GM19452 (cell line): ENCODE results near the gene CCDC148.
A peak's percentile ranks its signal among the peaks of the same experiment; 100 is the strongest.
"Not testable (repeated sequence)": the region's sequence is repeated elsewhere in the genome, so short reads cannot be mapped to it uniquely, and the experiment has no call there.

Experiments used
- ATAC-seq: cut with Tn5 transposase; IDR thresholded peaks from one replicate; pipeline ENCODE4 v1.9.1; 2021; ENCODE audit not compliant: unreplicated experiment

Gene CCDC148

GRCh38 chr2:158484892-158485556 lies 28.5 kb upstream of the CCDC148 start:
- ATAC-seq = no peak

- ATAC-seq = no peak
Measured at GRCh38 chr2:158482594-158482993, 26.0 kb upstream of the CCDC148 start.

- no peak for ATAC-seq
Measured at GRCh38 chr2:158481116-158481515, 24.6 kb upstream of the CCDC148 start.

- ATAC-seq = no peak
Measured at GRCh38 chr2:158478816-158479215, 22.3 kb upstream of the CCDC148 start.

- ATAC-seq = no peak
Measured at GRCh38 chr2:158478237-158478636, 21.7 kb upstream of the CCDC148 start.

GRCh38 chr2:158477202-158477601 lies 20.6 kb upstream of the CCDC148 start:
- ATAC-seq = no peak

GRCh38 chr2:158474526-158475011 lies 18.0 kb upstream of the CCDC148 start:
- ATAC-seq = not testable (repeated sequence)

- no peak for ATAC-seq
Measured at GRCh38 chr2:158473719-158474392, 17.3 kb upstream of the CCDC148 start.

GRCh38 chr2:158473300-158473699 lies 16.7 kb upstream of the CCDC148 start:
- not testable (repeated sequence) for ATAC-seq

GRCh38 chr2:158472829-158473228 lies 16.3 kb upstream of the CCDC148 start:
- not testable (repeated sequence) for ATAC-seq

GRCh38 chr2:158467248-158467647 lies 10.7 kb upstream of the CCDC148 start:
- ATAC-seq = no peak

- ATAC-seq = peak; percentile 61
Measured at GRCh38 chr2:158464426-158465281, 8.1 kb upstream of the CCDC148 start.

- no peak for ATAC-seq
Measured at GRCh38 chr2:158463496-158464095, 7.0 kb upstream of the CCDC148 start.

GRCh38 chr2:158460632-158461297 lies 4.2 kb upstream of the CCDC148 start:
- no peak for ATAC-seq

- no peak for ATAC-seq
Measured at GRCh38 chr2:158459161-158460003, 2.8 kb upstream of the CCDC148 start.

GRCh38 chr2:158458617-158458920 lies 2.0 kb upstream of the CCDC148 start:
- no peak for ATAC-seq

GRCh38 chr2:158457826-158458616 lies 1.5 kb upstream of the CCDC148 start:
- ATAC-seq = peak; percentile 53

- peak; percentile 30 for ATAC-seq
Measured at GRCh38 chr2:158457092-158457825, 706 bp upstream of the CCDC148 start.
